ENCODE data around the gene GLYAT. TPM values are rescaled to one million over a fixed set of nuclear protein-coding genes. Genes with fewer than 3 reads are reported as not detected.
"Not testable (repeated sequence)": the region's sequence is repeated elsewhere in the genome, so short reads cannot be mapped to it uniquely, and the experiment has no call there.

Gene GLYAT
- polyA plus RNA-seq, 1 donor from 2014 or later, result not detected

DNA sequence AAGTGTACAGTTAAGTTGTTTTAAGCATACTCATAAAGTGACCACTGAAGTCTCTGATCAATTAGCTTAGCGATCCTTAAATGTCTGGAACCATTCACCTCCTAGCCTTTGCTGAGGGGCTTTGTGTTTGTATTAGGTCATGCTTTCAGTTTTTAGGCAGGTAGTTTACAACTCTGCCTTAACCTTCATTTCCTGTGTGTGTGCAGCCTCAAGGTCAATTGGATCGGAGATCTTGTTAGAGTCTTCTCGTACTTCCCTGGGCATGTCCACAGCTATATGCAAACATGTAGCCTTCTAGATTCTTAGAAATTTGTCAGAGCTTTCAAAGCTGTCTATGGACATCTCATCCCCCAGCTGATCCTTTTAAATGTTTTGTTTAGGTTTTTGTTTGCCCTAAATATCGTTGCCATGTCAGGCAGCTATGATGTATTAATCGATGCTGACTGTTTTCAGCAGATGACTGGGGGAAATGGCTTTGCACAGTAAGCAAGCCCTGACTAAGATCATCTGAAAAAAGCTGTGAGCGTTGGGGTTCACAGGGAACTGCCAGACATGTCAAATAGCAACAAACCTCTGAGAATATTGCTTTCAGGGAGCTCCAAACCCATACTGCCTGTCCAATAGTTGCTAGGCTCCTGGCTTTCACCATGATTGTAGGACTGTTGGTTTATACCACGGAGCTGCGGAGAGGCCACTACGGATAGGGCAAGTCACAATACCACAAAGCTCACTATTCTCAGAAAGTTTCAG, 45.6 kb downstream of the GLYAT start:
- TF ChIP-seq POLR2AphosphoS5 (IDR thresholded peaks at IDR 0.05) (no peak), MXI1 (conservative IDR thresholded peaks at IDR 0.05; ENCODE audit: poor library complexity, severe bottlenecking) (no peak), EZH2 (IDR thresholded peaks at IDR 0.05; ENCODE audit: borderline replicate concordance, insufficient read depth, low read length, poor library complexity, severe bottlenecking) (no peak), RAD21 (conservative IDR thresholded peaks at IDR 0.05) (no peak), TAF1 (IDR thresholded peaks at IDR 0.05; ENCODE audit: low read depth) (no peak), EP300 (conservative IDR thresholded peaks at IDR 0.05; ENCODE audit: poor library complexity, severe bottlenecking) (no peak), SMC3 (conservative IDR thresholded peaks at IDR 0.05; ENCODE audit: poor library complexity) (no peak)
- TF ChIP-seq, protein P1, sequence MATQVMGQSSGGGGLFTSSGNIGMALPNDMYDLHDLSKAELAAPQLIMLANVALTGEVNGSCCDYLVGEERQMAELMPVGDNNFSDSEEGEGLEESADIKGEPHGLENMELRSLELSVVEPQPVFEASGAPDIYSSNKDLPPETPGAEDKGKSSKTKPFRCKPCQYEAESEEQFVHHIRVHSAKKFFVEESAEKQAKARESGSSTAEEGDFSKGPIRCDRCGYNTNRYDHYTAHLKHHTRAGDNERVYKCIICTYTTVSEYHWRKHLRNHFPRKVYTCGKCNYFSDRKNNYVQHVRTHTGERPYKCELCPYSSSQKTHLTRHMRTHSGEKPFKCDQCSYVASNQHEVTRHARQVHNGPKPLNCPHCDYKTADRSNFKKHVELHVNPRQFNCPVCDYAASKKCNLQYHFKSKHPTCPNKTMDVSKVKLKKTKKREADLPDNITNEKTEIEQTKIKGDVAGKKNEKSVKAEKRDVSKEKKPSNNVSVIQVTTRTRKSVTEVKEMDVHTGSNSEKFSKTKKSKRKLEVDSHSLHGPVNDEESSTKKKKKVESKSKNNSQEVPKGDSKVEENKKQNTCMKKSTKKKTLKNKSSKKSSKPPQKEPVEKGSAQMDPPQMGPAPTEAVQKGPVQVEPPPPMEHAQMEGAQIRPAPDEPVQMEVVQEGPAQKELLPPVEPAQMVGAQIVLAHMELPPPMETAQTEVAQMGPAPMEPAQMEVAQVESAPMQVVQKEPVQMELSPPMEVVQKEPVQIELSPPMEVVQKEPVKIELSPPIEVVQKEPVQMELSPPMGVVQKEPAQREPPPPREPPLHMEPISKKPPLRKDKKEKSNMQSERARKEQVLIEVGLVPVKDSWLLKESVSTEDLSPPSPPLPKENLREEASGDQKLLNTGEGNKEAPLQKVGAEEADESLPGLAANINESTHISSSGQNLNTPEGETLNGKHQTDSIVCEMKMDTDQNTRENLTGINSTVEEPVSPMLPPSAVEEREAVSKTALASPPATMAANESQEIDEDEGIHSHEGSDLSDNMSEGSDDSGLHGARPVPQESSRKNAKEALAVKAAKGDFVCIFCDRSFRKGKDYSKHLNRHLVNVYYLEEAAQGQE (IDR thresholded peaks at IDR 0.05; ENCODE audit: borderline replicate concordance), result no peak
- TF ChIP-seq, protein P2, sequence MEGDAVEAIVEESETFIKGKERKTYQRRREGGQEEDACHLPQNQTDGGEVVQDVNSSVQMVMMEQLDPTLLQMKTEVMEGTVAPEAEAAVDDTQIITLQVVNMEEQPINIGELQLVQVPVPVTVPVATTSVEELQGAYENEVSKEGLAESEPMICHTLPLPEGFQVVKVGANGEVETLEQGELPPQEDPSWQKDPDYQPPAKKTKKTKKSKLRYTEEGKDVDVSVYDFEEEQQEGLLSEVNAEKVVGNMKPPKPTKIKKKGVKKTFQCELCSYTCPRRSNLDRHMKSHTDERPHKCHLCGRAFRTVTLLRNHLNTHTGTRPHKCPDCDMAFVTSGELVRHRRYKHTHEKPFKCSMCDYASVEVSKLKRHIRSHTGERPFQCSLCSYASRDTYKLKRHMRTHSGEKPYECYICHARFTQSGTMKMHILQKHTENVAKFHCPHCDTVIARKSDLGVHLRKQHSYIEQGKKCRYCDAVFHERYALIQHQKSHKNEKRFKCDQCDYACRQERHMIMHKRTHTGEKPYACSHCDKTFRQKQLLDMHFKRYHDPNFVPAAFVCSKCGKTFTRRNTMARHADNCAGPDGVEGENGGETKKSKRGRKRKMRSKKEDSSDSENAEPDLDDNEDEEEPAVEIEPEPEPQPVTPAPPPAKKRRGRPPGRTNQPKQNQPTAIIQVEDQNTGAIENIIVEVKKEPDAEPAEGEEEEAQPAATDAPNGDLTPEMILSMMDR (IDR thresholded peaks at IDR 0.05; ENCODE audit: poor library complexity, severe bottlenecking), result no peak
- H3K9ac ChIP-seq (ENCODE audit: low read length), result no peak overlapping the region

DNA sequence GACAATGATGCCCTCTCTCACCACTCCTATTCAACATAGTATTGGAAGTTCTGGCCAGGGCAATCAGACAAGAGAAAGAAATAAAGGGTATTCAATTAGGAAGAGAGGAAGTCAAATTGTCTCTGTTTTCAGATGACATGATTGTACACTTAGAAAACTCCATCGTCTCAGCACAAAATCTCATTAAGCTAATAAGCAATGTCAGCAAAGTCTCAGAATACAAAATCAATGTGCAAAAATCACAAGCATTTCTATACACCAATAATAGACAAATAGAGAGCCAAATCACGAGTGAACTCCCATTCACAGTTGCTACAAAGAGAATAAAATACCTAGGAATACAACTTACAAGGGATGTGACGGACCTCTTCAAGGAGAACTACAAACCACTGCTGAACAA, 49.1 kb downstream of the GLYAT start:
- not testable (repeated sequence) for H3K27ac ChIP-seq (ENCODE audit: low read length); H4K20me1 ChIP-seq (ENCODE audit: insufficient read depth); H3K4me3 ChIP-seq (ENCODE audit: low read length); H3K9me2 ChIP-seq (ENCODE audit: insufficient read depth, low read length); H3K9ac ChIP-seq (ENCODE audit: low read length); H3F3A ChIP-seq (ENCODE audit: insufficient read depth, low read length, poor library complexity, severe bottlenecking); H3K36me3 ChIP-seq (ENCODE audit: insufficient read depth, low read length); H3K9me3 ChIP-seq (ENCODE audit: low read length); H3K4me2 ChIP-seq (ENCODE audit: low read length); H3K79me2 ChIP-seq (replicated peaks; ENCODE audit: insufficient read depth, low read length); H3K27me3 ChIP-seq (ENCODE audit: insufficient read depth, low read depth, low read length); H2AFZ ChIP-seq (ENCODE audit: low read depth, low read length)

More for the DNA sequence above, 45.6 kb downstream of the GLYAT start:
- Histone ChIP-seq H3K4me2 (ENCODE audit: low read length) (no peak overlapping the region), H3K27me3 (ENCODE audit: insufficient read depth, low read depth, low read length) (no peaks in the 10 kb centered on the region), H3K27ac (ENCODE audit: low read length) (no peak overlapping the region), H4K20me1 (ENCODE audit: insufficient read depth) (no peaks in the 10 kb centered on the region), H3K4me3 (ENCODE audit: low read length) (no peak overlapping the region), H3K36me3 (ENCODE audit: insufficient read depth, low read length) (no peaks in the 10 kb centered on the region), H3K79me2 (replicated peaks; ENCODE audit: insufficient read depth, low read length) (no peaks in the 10 kb centered on the region), H3K9me3 (ENCODE audit: low read length) (no peaks in the 10 kb centered on the region), H2AFZ (ENCODE audit: low read depth, low read length) (no peak overlapping the region), H3F3A (ENCODE audit: insufficient read depth, low read length, poor library complexity, severe bottlenecking) (no peaks in the 10 kb centered on the region), H3K9me2 (ENCODE audit: insufficient read depth, low read length) (no peaks in the 10 kb centered on the region)

DNA sequence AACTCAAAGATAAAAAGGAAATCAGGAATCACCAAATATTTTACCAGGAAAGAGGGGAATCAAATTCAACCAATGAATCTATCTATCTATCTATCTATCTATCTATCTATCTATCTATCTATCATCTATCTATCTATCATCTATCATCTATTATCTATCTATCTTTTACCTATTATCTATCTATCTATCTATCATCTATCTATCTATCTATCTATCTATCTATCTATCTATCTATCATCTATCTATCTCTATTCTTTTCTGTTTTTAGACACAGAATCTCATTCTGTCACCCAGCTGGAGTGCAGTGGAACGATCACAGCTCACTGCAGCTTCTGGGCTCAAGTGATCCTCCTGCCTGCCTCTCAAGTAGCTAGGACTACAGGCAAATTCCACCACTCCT, 54.2 kb downstream of the GLYAT start:
- H3K27ac ChIP-seq (ENCODE audit: low read length), result not testable (repeated sequence)

More for the DNA sequence above, 54.2 kb downstream of the GLYAT start:
- H3K36me3 ChIP-seq (ENCODE audit: insufficient read depth, low read length); H2AFZ ChIP-seq (ENCODE audit: low read depth, low read length); H3K4me2 ChIP-seq (ENCODE audit: low read length); H4K20me1 ChIP-seq (ENCODE audit: insufficient read depth); H3K4me3 ChIP-seq (ENCODE audit: low read length); H3K9me3 ChIP-seq (ENCODE audit: low read length); H3K79me2 ChIP-seq (replicated peaks; ENCODE audit: insufficient read depth, low read length); H3K27me3 ChIP-seq (ENCODE audit: insufficient read depth, low read depth, low read length); H3K9me2 ChIP-seq (ENCODE audit: insufficient read depth, low read length); H3F3A ChIP-seq (ENCODE audit: insufficient read depth, low read length, poor library complexity, severe bottlenecking); H3K9ac ChIP-seq (ENCODE audit: low read length): not testable (repeated sequence)
